ENCODE measurements around the gene USP32.

USP32 gene

GRCh38 chr17:60134396-60135150, 257.4 kb downstream of the USP32 start:
- DNase-seq (ENCODE audit: low spot score): no peak

GRCh38 chr17:60130466-60130865, 261.5 kb downstream of the USP32 start:
- no peak for DNase-seq (ENCODE audit: low spot score)

- DNase-seq (ENCODE audit: low spot score): no peak
Measured at GRCh38 chr17:60129164-60129563, 262.8 kb downstream of the USP32 start.
